NCI-H510A (cell line): Measurements from ENCODE around the gene ARL14EPL.
"Not testable (repeated sequence)": the region's sequence is repeated elsewhere in the genome, so short reads cannot be mapped to it uniquely, and the experiment has no call there.

Experiments
- DNase-seq: peaks from one replicate; lab custom pipeline; 2025; lab: John Stamatoyannopoulos, UW

Gene ARL14EPL

DNA sequence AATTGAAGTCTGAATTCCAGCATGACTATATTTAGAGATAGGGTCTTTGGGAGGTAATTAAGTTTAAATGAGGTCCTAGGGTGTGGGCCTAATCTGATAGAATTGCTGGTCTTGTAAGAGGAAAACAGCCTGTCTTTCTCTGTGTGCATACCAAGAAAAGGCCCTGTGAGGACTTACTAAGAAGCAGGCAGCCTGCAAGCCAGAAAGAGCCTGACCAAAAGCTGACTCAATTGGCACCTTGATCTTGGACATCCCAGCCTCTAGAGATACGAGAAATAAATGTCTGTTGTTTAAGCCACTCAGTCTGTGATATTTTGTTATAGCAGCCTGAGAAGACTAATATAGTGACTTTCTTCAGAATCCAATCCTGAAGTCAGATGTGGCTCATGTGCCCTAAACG, 14.6 kb downstream of the ARL14EPL start:
- no peak for DNase-seq

DNA sequence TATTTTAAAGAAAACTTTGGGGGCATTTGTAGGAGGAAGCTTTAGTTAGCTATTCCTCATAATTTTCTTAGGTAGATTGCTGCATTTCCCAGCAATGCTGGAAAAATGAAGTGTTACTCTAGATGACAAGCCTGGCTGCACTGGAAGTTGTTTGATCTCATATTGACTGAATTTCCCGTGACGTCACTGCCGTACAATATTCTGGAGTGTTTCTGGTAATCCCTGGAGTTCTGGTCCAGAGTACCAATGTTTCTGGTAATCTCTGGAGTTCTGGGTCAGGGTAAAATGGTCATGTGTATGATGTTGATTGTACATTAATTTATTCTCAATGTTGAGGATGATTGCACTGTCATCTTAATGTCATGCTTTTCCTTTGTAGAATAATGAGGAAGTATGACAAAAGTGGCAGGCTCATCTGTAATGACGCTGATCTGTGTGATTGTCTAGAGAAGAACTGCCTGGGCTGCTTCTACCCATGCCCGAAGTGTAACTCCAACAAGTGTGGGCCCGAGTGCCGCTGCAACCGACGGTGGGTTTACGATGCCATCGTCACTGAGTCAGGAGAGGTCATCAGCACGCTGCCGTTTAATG, 26.2 kb downstream of the ARL14EPL start:
- no peak for DNase-seq

DNA sequence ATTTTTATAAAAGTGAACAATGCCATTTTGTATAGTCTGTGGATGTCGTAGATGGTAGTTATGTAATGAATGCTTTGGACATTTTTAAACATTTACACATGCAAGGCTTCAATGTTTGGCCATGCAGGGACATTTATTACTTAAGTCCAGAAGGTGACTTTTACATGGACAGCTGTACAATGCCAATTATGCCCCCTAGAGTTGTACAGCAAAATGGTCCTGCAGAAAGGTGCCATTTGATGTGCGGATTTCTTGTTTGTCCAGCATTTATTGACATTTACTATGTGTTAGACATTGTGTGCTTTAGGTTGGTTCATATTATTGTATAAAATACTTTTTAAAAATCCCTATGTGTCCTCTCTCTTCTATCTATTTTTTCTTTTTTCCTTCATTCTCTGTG, 30.1 kb downstream of the ARL14EPL start:
- DNase-seq: no peak

DNA sequence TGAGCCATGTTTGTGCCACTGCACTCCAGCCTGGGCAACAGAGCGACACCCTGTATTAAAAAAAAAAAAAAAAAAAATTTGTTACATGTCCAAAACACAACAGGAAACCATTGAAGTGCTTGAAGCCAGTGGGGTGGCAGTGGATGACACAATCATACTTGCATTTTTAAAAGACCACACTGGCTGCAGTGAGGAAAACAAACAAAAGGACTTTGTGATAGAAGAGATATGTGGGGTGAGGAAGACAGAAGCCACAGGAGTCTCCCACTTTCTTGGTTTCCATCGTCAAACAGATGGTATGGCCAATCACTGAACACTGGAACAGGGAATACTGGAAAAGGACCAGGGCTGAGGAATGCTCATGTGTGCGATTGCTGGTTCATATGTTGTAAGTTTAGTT, 31.7 kb downstream of the ARL14EPL start:
- no peak for DNase-seq

DNA sequence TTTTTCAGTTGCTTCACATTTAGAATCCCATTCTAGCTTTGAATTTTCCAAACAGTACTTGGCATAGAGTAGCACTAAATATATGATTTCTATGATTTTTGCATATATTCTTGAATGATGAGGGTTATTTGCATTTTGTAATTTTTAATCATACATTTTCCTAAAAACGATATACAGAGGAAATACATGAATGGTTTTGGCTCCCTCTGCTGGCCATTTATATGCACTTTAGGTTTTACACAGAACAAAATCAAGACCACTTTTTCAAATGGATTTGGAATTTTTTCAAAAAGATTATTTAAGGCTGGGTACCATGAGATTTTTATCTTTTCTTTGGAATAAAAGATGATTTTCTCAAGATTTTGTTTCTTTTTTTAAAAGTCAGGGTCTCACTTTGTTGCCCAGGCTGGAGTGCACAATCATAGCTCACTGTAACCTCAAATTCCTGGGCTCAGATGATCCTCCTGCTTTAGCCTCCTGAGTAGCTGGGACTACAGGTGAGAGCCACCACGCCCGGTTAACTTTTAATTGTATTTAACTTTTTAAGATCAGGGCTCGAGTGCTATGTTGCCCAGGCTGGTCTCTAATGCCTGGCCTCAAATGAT, 35.9 kb downstream of the ARL14EPL start:
- no peak for DNase-seq

DNA sequence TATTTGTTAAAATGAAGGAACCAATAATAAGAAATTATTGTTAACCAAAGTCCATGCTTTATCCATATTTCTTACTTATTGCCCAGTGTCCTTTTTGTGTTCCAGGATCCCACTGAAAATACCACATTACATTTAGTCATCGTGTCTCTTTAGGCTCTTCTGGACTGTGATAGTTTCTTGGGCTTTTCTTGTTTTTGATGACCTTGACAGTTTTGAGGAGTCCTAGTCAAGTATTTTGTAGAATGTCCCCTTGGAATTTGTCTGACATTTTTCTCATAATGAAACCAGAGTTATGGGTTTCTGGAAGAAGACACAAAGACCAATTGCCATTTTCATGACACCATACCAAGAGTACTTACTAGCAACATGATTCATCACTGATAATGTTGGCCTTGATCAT, 38.9 kb downstream of the ARL14EPL start:
- DNase-seq: no peak

DNA sequence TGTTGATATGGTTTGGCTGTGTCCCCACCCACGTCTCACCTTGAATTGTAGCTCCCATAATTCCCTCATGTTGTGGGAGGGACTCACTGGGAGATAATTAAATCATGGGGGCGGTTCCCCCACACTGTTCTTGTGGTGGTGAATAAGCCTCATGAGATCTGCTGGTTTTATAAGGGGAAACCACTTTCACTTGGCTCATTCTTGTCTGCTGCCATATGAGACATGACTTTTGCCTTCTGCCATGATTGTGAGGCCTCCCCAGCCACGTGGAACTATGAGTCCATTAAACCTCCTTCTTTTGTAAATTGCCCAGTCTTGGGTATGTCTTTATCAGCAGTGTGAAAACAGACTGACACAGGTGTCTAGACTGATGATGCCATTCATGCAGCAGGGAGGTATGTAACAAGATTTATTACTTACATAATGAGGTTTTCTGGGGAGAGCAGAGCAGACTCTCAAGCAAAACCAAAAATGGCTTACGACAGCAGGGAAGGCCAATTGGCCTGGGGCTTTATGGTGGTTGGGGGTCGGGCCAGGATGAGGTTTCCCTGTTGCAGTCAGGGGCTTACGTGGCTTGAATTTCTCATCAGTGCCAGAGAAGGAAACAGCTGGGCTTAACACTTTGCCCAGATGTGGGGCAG, 43.0 kb downstream of the ARL14EPL start:
- no peak for DNase-seq

DNA sequence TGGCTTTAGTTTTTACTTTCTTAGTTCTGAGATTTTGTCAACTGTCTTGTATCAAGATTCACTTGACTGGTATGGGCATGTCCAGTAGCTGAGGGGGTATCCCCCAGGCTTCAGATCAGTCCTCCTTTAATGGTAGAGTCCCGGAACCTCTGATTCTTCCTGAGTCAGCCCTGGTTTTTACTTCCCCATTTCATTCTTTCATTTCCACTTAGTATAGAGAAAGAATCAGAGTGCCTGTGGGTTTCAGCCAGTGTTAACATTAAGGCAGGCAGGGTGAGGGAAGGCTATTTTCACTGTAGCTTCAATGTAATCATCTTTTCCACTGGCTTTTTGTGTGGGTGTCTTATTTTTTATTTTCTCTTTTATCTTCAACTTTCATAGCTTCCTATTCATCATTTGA, 44.2 kb downstream of the ARL14EPL start:
- DNase-seq: no peak

DNA sequence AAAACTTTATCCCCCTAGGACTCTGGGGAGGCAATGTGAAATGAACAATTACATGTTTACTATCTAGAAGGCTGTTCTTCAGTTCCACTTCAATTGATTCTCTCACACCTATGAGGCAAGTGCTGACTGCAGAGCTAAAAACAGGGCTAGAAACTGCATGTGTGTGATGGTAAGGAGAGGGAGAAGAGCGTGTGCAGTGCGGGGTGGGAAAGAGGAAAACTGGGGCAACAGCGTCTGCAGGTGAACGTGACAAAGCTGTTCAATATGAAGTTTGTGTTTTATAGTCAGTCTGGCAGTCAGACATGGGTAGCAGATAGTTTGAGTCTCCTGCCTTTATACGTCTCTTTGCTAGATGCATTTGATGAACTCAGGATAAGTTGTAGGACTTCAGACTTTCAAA, 45.9 kb downstream of the ARL14EPL start:
- DNase-seq: no peak

DNA sequence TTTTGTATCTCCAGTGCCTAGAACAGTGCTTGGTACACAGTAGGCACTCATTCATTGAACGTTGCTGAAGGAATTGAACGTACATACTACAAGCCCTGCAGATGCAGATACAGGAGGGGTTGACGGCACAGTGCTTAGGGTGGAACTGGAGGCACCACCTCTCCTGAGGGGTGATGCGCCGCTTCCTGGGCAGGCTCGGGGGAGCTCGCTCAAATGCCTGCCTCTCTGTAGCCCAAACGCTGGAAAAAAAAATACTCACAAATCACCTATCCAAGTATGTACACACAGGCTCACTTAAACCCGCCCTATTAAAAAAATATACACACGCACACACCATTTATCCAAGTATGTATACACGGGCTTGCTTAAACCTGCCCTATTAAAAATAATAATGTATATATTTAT, 52.0 kb downstream of the ARL14EPL start:
- peak; percentile 0 for DNase-seq

DNA sequence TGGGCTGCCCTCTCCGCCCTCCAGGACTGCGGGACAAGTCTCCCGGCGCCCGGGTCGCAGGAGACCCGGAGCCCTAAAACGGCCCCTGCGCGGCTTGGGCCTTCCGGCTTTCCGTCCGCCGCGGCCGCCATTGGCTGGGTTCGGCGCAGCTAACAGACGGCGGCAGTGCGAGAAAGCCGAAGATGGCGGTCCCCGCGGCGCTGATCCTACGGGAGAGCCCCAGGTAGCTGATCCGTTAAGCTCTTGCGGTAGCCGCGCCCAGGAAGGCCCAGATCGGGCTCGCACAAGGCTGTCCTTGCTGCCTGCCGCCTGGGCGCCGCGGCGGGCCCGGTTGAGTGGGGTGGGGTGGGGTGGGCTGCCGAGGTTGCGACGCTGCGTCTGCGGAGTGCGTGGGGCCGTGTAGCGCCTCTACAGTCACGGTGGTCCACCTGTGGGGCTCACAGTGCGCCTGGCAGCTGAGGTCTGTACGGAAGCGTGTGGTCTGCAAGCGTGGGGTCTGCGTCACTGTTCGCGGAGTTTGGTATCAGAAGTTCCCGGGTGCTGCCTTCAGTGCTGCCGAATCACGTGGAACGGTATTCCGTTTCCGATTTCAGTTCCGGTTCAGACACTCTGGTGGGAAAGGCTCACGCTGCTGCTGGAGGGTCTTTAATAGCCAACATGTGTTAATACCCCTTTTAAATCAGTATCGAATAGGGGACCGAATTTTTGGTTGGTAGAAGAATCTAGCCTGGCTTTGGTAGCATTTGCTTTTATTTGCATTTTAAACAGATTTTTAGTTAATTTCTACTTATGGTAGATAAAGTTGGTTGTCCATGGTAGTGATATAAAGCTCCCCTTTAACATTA, 52.8 kb downstream of the ARL14EPL start, which contains the start of gene COMMD10:
COMMD10 (plus strand) TSS at position 155 of the 845 bp plus-strand sequence.
- peak; percentile 26 for DNase-seq

DNA sequence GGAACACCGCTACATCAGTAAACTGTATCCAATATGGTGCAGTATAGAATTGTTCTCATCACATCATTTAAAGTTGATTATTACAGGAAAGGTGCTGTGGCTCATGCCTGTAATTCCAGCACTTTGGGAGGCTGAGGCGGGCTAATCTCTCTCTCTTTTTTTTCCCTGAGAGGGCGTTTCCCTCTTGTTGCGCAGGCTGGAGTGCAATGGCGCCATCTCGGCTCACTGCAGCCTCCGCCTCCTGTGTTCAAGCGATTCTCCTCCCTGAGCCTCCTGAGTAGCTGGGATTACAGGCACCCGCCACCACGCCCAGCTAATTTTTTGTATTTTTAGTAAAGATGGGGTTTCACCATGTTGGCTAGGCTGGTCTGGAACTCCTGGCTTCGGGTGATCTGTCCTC, 54.0 kb downstream of the ARL14EPL start:
- not testable (repeated sequence) for DNase-seq

DNA sequence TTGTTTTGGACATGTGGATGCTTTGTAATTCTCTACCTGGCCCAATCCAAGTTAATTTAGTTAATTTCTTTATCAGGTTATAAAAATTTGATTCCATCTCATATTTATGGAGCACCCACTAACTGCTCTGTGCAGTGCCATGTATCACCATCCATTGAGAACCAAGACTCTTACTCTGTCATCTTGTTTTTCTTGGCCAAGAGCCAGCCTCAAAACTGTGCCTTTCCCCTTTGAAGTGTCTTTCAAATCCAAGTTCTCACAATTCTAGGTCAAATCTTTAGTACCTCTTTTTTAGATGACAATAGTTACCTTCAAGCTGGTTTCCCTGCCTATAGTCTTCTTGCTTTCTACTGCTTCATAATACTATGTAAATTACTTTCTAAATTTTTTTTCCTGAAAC, 55.8 kb downstream of the ARL14EPL start:
- no peak for DNase-seq

DNA sequence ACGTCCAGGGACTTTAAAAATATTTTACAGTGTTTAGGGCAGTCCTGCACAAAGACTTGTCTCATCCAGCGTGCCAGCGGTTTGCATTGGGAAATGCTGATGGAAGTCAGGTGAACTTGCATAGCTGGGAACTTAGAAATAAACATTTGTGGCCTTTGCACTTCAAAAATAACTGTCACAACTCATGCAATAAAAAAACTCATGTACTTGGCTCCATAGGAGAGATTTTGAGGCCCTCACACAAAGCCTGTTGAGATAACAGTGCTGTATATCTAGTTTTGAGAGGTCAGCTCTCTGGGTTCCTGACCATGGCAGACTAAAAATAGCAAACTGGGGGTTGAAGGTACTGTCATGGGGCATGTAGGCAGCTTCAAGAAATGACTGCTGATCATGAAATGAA, 58.0 kb downstream of the ARL14EPL start:
- no peak for DNase-seq

DNA sequence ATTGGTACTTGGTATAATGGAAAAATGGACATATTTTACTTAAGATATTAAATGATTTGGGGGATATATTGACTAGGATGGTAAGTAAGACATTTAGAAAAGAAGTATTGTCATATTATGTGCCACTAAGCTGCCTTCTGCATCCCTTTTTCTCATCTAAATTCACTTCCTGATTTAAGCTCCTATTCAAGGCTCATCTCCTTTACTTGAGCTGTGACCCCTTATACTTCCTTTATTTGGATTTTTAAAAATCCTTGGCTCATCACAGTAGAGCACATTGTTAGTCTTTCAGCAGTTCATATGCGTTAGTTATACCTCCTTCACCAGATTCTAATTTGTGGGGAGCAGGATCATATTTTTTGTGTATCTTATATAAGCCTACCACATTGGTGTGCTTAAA, 59.1 kb downstream of the ARL14EPL start:
- no peak for DNase-seq

DNA sequence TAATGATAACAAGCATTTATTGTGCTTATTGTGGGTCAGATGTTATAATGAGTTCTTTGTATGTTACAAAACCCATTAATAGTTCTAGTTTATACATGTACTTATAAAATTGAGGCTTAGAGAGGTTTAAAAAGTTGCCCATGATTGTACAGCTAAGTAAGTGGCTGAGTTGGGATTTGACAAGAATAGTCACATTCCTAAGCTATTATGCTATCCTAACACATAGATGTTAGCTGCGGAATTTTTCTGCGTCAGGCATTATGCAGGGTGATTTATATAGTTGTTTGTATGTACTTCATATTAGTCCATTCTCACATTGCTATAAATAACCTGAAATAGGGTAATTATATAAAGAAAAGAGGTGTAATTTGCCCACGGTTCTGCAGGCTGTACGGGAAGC, 65.0 kb downstream of the ARL14EPL start:
- no peak for DNase-seq

DNA sequence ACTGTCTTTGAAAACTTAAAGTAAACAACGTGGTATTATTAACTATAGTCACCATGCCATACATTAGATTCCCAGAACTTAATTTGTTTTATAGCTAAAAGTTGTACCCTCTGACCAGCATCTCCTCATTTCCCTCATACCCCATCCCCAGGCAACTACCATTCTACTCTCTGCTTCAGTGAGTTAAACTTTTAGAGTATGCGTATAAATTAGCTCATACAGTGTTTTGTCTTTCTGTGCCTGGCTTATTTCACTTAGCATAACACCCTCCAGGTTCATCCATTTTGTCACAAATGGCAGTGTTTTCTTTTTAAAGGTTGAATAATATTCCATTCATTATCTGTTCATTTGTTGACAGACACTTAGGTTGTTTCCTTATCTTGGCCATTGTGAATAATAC, 66.7 kb downstream of the ARL14EPL start:
- DNase-seq: no peak

DNA sequence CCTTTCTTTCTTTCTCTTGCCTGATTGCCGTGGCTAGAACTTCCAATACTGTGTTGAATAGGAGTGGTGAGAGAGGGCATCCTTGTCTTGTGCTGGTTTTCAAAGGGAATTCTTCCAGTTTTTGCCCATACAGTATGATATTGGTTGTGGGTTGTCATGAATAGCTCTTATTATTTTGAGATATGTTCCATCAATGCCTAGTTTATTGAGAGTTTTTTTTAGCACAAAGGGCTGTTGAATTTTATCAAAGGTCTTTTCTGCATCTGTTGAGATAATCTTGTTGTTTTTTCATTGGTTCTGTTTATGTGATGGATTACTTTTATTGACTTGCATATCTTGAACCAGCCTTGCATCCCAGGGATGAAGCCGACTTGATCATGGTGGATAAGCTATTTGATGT, 72.7 kb downstream of the ARL14EPL start:
- DNase-seq: not testable (repeated sequence)
